ENCODE data around the gene FAM89A. TPM values are rescaled to one million over a fixed set of nuclear protein-coding genes. Genes with fewer than 3 reads are reported as not detected.

The FAM89A gene
- total RNA-seq, 1 experiment from 2014 or later: 1.5 TPM

DNA sequence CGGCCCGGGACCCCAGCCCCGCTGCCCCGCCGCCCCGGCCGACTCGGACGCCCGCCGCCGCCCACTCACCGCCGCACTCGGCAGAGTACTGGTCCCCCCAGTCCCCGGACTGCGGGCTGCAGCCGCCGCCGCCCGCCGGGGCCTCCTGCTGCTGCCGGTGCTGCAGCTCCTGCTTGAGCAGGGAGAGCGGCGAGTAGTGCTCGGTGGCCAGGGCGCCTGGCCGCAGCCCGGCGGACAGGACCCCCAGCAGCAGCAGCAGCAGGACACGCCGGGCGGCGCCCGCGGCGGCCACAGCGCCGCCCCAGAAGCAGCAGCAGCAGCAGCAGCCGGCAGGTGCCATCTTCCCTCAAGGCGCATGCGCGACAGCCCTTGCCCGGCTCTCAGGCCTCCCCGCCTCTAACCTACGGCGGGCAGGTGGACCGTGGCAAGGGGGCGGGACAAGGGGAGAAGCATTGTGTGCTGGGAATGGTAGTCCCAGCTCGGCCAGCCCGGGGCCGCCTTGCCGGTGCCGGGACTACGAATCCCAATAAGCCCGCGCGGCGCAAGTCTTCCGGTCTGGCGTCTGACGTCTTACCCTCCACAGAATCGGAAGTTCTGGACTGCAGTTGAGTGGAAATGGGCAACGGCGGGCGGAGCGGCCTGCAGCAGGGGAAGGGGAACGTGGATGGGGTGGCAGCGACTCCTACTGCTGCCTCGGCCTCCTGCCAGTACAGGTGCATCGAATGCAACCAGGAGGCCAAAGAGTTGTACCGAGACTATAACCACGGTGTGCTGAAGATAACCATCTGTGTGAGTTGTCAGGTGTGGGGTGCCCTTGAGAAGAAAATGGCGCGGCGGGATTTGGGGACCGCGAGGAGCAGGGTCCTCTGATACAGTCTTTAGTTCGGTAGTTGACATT, 61.3 kb downstream of the FAM89A start, which contains the start of the genes ARV1 and TTC13:
Gene ARV1, plus strand, starts transcription at position 604 of the 898 bp plus-strand sequence. Its CDS starts 12 bp downstream, at position 616.
Gene TTC13, minus strand, starts transcription at position 371 of the 898 bp plus-strand sequence. Its CDS starts 31 bp downstream, at position 340.
- Histone ChIP-seq H3K56ac (ENCODE audit: insufficient read length, low read depth, low read length) (no peak within 1 kb of the TSS), H4K91ac (ENCODE audit: insufficient read length, low read depth, low read length) (no peak within 1 kb of the TSS), H3T11ph (ENCODE audit: low read length) (no peak within 1 kb of the TSS), H3K79me1 (ENCODE audit: insufficient read depth, low read depth, low read length, poor library complexity, severe bottlenecking) (no peaks in the 10 kb centered on the region), H2BK5ac (ENCODE audit: insufficient read length, low read length) (no peak within 1 kb of the TSS), H2BK20ac (ENCODE audit: low read depth, low read length, poor library complexity, severe bottlenecking) (no peak within 1 kb of the TSS), H3K9me3 (ENCODE audit: control insufficient read depth, low read depth, low read length) (no peaks in the 10 kb centered on the region), H4K20me1 (ENCODE audit: control insufficient read depth, insufficient read depth, insufficient read length) (no peaks in the 10 kb centered on the region), H3K79me2 (ENCODE audit: insufficient read depth, low read length) (no peaks in the 10 kb centered on the region), H3K4ac (ENCODE audit: low read depth, low read length) (no peak within 1 kb of the TSS), H3K18ac (ENCODE audit: insufficient read length, low read depth, low read length) (no peak within 1 kb of the TSS), H2BK120ac (ENCODE audit: low read depth, low read length, poor library complexity, severe bottlenecking) (no peak within 1 kb of the TSS), H4K5ac (ENCODE audit: insufficient read length, low read depth, low read length) (no peak within 1 kb of the TSS), H3K23ac (ENCODE audit: insufficient read length, low read depth, low read length) (no peak within 1 kb of the TSS), H3K4me2 (ENCODE audit: insufficient read depth, insufficient read length, low read length) (peak within 1 kb of the TSS; percentile 61), H2AK5ac (ENCODE audit: insufficient read length, low read length) (no peak within 1 kb of the TSS), H3K27ac (ENCODE audit: insufficient read length, low read depth, low read length) (no peak within 1 kb of the TSS), H2BK15ac (ENCODE audit: low read depth, low read length) (no peak within 1 kb of the TSS), H4K8ac (replicated peaks; ENCODE audit: insufficient read length, low read depth, low read length) (no peak within 1 kb of the TSS), H2AFZ (ENCODE audit: low read length) (no peak within 1 kb of the TSS), H3K9ac (ENCODE audit: extremely low read depth, insufficient read length, low read length) (peak within 1 kb of the TSS; percentile 49), H3K4me1 (ENCODE audit: insufficient read depth, low read length) (no peaks in the 10 kb centered on the region), H3K14ac (ENCODE audit: insufficient read depth, low read length) (no peak within 1 kb of the TSS), H3K23me2 (ENCODE audit: insufficient read length, low read depth, low read length, poor library complexity, severe bottlenecking) (peaks cover 9% of the 10 kb centered on the region), H3K27me3 (ENCODE audit: insufficient read depth, low read length) (peaks cover 31% of the 10 kb centered on the region), H2BK12ac (ENCODE audit: insufficient read length, low read depth, low read length) (no peak within 1 kb of the TSS)
- no CpG with 5 or more reads among the region's 79 CpGs for WGBS (ENCODE audit: extremely low coverage, insufficient read length, low lambda C conversion rate)
- H3K4me1 Mint-ChIP-seq: peaks cover 15 to 19% of the 10 kb centered on the region in 2 experiments
- peaks cover 22% of the 10 kb centered on the region for H3K27me3 Mint-ChIP-seq (ENCODE audit: low read depth)
- peak; percentile 99 for DNase-seq
- H3K9me3 Mint-ChIP-seq: no peaks in the 10 kb centered on the region; a peak in 1 of 5 replicates
- H3K36me3 Mint-ChIP-seq (ENCODE audit: insufficient read depth in 1 of 3, low read depth in 3 of 3): peaks cover 0 to 2% (median 0%) of the 10 kb centered on the region in 3 experiments; a peak in 1 of 7 replicates
- H3K4me3 Mint-ChIP-seq: peak within 1 kb of the TSS; percentile 95 to 97
- H3K27ac Mint-ChIP-seq: peak within 1 kb of the TSS in 1 of 3 experiments; percentile 36; a peak in 2 of 7 replicates
- TF ChIP-seq CTCF (conservative IDR thresholded peaks at IDR 0.05): peak; percentile 57
